Measurements from ENCODE around the gene FABP1.

FABP1 gene

GRCh38 chr2:88136817-88137216 is 9.0 kb upstream of the FABP1 start:
- no peaks in the 10 kb centered on the region for H3K36me3 ChIP-seq (replicated peaks; ENCODE audit: insufficient read depth, low read length)
- TF ChIP-seq CTCF (IDR thresholded peaks at IDR 0.05; ENCODE audit: low read length) (no peak), EZH2 (optimal IDR thresholded peaks at IDR 0.05; ENCODE audit: low read depth, low read length) (no peak), EZH2phosphoT487 (IDR thresholded peaks at IDR 0.05; ENCODE audit: low read length) (no peak)
- H3F3A ChIP-seq (ENCODE audit: insufficient read depth, low read length): no peaks in the 10 kb centered on the region
- no peaks in the 10 kb centered on the region for H4K20me1 ChIP-seq (ENCODE audit: insufficient read depth, low read length)
- no peak overlapping the region for H3K4me3 ChIP-seq (ENCODE audit: low read length)
- H3K27ac ChIP-seq (ENCODE audit: low read length): no peak overlapping the region
- no peak overlapping the region for H3K4me2 ChIP-seq (ENCODE audit: low read depth, low read length)
- DNase-seq: no peak
- H3K9ac ChIP-seq (ENCODE audit: low read length): no peak overlapping the region
- no peaks in the 10 kb centered on the region for H3K9me2 ChIP-seq (replicated peaks; ENCODE audit: insufficient read depth, low read length)
- H3K4me1 ChIP-seq (ENCODE audit: low read length): no peaks in the 10 kb centered on the region
- no peaks in the 10 kb centered on the region for H3K9me3 ChIP-seq (replicated peaks; ENCODE audit: insufficient read depth, low read length)
- H3K27me3 ChIP-seq (replicated peaks; ENCODE audit: insufficient read depth, low read length): no peaks in the 10 kb centered on the region
- no peak overlapping the region for H2AFZ ChIP-seq (ENCODE audit: low read length)
- no peaks in the 10 kb centered on the region for H3K79me2 ChIP-seq (ENCODE audit: low read length)

- Histone ChIP-seq H3K9me2 (replicated peaks; ENCODE audit: insufficient read depth, low read length) (no peaks in the 10 kb centered on the region), H3K9me3 (replicated peaks; ENCODE audit: insufficient read depth, low read length) (no peaks in the 10 kb centered on the region), H3F3A (ENCODE audit: insufficient read depth, low read length) (no peaks in the 10 kb centered on the region), H3K4me3 (ENCODE audit: low read length) (no peak overlapping the region), H3K9ac (ENCODE audit: low read length) (no peak overlapping the region), H2AFZ (ENCODE audit: low read length) (no peak overlapping the region), H3K27ac (ENCODE audit: low read length) (no peak overlapping the region), H4K20me1 (ENCODE audit: insufficient read depth, low read length) (no peaks in the 10 kb centered on the region), H3K27me3 (replicated peaks; ENCODE audit: insufficient read depth, low read length) (no peaks in the 10 kb centered on the region), H3K79me2 (ENCODE audit: low read length) (no peaks in the 10 kb centered on the region), H3K36me3 (replicated peaks; ENCODE audit: insufficient read depth, low read length) (no peaks in the 10 kb centered on the region), H3K4me1 (ENCODE audit: low read length) (no peaks in the 10 kb centered on the region), H3K4me2 (ENCODE audit: low read depth, low read length) (no peak overlapping the region)
- no peak for DNase-seq
- TF ChIP-seq EZH2phosphoT487 (IDR thresholded peaks at IDR 0.05; ENCODE audit: low read length): no peak
These were observed 6.0 kb upstream of the FABP1 start for GRCh38 chr2:88133875-88134274.

- Histone ChIP-seq H3K79me2 (ENCODE audit: low read length) (no peaks in the 10 kb centered on the region), H2AFZ (ENCODE audit: low read length) (no peak overlapping the region), H3K27me3 (replicated peaks; ENCODE audit: insufficient read depth, low read length) (no peaks in the 10 kb centered on the region), H3K4me1 (ENCODE audit: low read length) (no peaks in the 10 kb centered on the region), H3K9ac (ENCODE audit: low read length) (no peak overlapping the region), H3K9me3 (replicated peaks; ENCODE audit: insufficient read depth, low read length) (no peaks in the 10 kb centered on the region), H3K36me3 (replicated peaks; ENCODE audit: insufficient read depth, low read length) (no peaks in the 10 kb centered on the region), H4K20me1 (ENCODE audit: insufficient read depth, low read length) (no peaks in the 10 kb centered on the region), H3F3A (ENCODE audit: insufficient read depth, low read length) (no peaks in the 10 kb centered on the region), H3K4me3 (ENCODE audit: low read length) (no peak overlapping the region), H3K9me2 (replicated peaks; ENCODE audit: insufficient read depth, low read length) (no peaks in the 10 kb centered on the region), H3K4me2 (ENCODE audit: low read depth, low read length) (no peak overlapping the region), H3K27ac (ENCODE audit: low read length) (no peak overlapping the region)
- TF ChIP-seq EZH2phosphoT487 (IDR thresholded peaks at IDR 0.05; ENCODE audit: low read length) (no peak), CTCF (IDR thresholded peaks at IDR 0.05; ENCODE audit: low read length) (no peak), EZH2 (optimal IDR thresholded peaks at IDR 0.05; ENCODE audit: low read depth, low read length) (no peak)
- DNase-seq: no peak
These were observed 4.1 kb upstream of the FABP1 start for GRCh38 chr2:88131999-88132368.

GRCh38 chr2:88131201-88131998 is 3.5 kb upstream of the FABP1 start:
- H3K9me2 ChIP-seq (replicated peaks; ENCODE audit: insufficient read depth, low read length): no peaks in the 10 kb centered on the region
- H3K4me2 ChIP-seq (ENCODE audit: low read depth, low read length): no peak overlapping the region
- no peaks in the 10 kb centered on the region for H3K27me3 ChIP-seq (replicated peaks; ENCODE audit: insufficient read depth, low read length)
- H3K27ac ChIP-seq (ENCODE audit: low read length): no peak overlapping the region
- no peaks in the 10 kb centered on the region for H3K4me1 ChIP-seq (ENCODE audit: low read length)
- no peak overlapping the region for H3K9ac ChIP-seq (ENCODE audit: low read length)
- H4K20me1 ChIP-seq (ENCODE audit: insufficient read depth, low read length): no peaks in the 10 kb centered on the region
- no peak for TF ChIP-seq EZH2 (optimal IDR thresholded peaks at IDR 0.05; ENCODE audit: low read depth, low read length)
- TF ChIP-seq CTCF (IDR thresholded peaks at IDR 0.05; ENCODE audit: low read length): no peak
- no peak for TF ChIP-seq EZH2phosphoT487 (IDR thresholded peaks at IDR 0.05; ENCODE audit: low read length)
- H3K36me3 ChIP-seq (replicated peaks; ENCODE audit: insufficient read depth, low read length): no peaks in the 10 kb centered on the region
- no peak for DNase-seq
- H3K9me3 ChIP-seq (replicated peaks; ENCODE audit: insufficient read depth, low read length): no peaks in the 10 kb centered on the region
- no peak overlapping the region for H3K4me3 ChIP-seq (ENCODE audit: low read length)
- no peaks in the 10 kb centered on the region for H3K79me2 ChIP-seq (ENCODE audit: low read length)
- H3F3A ChIP-seq (ENCODE audit: insufficient read depth, low read length): no peaks in the 10 kb centered on the region
- H2AFZ ChIP-seq (ENCODE audit: low read length): no peak overlapping the region

All from MM.1S (cell line).